Cardiac fibroblast (primary cell): ENCODE results near the gene SRD5A3.

Source experiments
- DNase-seq, 2 donors: peaks; one replicate each; pipeline versions ENCODE4 v3.0.0 to v3.0.0-alpha.2; 2010; ENCODE audit warnings: low read depth in 2 of 2
- H3K4me3 ChIP-seq, 2 donors: replicated peaks in 1 of 2; 1 replicate in 1 of 2; 2 replicates in 1 of 2; pipeline ENCODE4 v1.5.1; 2011; ENCODE audit warnings: low read depth in 2 of 2, low read length in 2 of 2, mild to moderate bottlenecking in 2 of 2, moderate library complexity in 1 of 2
- TF ChIP-seq, protein P1 (sequence below): IDR thresholded peaks from one replicate; pipeline ENCODE4 v1.5.1; 2011; ENCODE audit warnings: low read depth, mild to moderate bottlenecking, low read length, inconsistent platforms

Gene SRD5A3

DNA sequence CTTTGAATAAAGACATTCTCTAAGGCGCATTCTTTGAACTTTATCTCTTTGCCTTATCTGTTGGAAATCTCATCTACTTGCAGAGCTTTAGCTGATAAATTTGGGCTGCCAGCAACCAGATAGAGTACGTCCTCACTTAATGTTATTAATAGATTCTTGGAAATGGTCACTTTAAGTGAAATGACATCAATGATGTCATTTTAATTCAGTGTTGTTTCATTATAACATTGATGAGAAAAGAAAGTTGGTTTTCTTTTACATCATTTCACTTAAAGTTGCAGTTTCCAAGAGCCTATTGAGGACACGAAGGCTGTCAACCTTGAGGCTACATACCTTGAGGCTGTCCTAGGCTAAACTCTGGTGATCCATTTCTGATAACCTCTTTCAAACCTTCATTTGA is 59.0 kb downstream of the SRD5A3 start:
- no peak overlapping the region for H3K4me3 ChIP-seq
- TF ChIP-seq, protein P1, sequence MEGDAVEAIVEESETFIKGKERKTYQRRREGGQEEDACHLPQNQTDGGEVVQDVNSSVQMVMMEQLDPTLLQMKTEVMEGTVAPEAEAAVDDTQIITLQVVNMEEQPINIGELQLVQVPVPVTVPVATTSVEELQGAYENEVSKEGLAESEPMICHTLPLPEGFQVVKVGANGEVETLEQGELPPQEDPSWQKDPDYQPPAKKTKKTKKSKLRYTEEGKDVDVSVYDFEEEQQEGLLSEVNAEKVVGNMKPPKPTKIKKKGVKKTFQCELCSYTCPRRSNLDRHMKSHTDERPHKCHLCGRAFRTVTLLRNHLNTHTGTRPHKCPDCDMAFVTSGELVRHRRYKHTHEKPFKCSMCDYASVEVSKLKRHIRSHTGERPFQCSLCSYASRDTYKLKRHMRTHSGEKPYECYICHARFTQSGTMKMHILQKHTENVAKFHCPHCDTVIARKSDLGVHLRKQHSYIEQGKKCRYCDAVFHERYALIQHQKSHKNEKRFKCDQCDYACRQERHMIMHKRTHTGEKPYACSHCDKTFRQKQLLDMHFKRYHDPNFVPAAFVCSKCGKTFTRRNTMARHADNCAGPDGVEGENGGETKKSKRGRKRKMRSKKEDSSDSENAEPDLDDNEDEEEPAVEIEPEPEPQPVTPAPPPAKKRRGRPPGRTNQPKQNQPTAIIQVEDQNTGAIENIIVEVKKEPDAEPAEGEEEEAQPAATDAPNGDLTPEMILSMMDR, result no peak
- DNase-seq, result no peak

DNA sequence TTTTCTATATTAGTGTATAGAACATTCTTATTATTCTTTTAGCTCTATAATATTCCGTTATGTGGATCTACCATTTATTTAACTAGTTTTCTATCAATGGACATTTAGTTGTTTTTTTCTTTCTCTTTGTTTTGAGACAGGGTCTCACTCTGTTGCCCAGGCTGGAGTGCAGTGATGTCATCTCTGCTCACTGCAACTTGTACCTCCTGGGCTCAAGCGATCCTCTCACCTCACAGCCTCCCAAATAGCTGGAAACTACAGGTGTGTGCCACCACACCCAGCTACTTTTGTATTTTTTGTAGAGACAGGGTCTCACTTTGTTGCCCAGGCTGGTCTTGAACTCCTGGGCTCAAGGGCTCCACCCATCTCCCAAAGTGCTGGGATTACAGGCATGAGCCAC is 60.5 kb downstream of the SRD5A3 start:
- TF ChIP-seq, protein P1, result no peak
- DNase-seq, result no peak
- no peak overlapping the region for H3K4me3 ChIP-seq

DNA sequence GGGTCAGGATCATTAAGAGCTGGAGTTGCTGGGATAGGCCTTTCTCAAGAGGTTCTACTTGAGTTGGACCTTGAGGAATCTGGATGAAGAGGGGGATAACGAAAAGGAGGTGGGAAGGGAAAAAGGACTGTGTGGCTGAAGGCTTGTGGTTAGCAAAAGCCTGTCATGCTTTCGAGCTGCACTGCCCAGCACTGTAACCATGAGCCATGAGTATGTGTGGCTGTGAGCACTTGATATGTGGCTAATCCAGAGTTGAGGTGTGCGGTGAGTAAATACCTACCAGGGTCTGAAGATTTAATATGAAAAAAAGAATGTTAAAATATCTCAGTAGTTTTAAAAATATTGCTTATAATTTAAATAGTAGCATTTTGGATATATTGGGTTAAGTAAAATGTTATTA is 61.1 kb downstream of the SRD5A3 start:
- no peak overlapping the region for H3K4me3 ChIP-seq
- TF ChIP-seq, protein P1, result no peak
- DNase-seq, result no peak

DNA sequence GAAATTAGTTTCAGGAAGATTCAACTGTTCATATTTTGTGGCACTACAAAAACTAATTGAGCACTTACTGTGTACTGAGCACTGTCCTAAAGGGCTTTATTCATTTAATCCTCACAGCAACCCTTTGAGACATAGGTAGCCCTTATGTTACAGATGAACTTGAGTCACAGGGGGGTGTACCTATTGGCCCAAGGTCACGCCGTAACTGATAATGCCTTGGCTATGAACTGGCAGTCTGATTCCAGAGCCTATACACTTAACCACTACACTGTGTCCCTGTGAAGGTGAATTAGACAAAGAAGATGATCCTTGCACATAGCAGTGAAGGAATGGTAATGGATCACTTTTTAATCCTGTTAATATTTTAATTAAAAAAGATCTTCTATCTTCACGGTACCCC is 61.7 kb downstream of the SRD5A3 start:
- H3K4me3 ChIP-seq, result no peak overlapping the region
- no peak for DNase-seq
- TF ChIP-seq, protein P1, result no peak

DNA sequence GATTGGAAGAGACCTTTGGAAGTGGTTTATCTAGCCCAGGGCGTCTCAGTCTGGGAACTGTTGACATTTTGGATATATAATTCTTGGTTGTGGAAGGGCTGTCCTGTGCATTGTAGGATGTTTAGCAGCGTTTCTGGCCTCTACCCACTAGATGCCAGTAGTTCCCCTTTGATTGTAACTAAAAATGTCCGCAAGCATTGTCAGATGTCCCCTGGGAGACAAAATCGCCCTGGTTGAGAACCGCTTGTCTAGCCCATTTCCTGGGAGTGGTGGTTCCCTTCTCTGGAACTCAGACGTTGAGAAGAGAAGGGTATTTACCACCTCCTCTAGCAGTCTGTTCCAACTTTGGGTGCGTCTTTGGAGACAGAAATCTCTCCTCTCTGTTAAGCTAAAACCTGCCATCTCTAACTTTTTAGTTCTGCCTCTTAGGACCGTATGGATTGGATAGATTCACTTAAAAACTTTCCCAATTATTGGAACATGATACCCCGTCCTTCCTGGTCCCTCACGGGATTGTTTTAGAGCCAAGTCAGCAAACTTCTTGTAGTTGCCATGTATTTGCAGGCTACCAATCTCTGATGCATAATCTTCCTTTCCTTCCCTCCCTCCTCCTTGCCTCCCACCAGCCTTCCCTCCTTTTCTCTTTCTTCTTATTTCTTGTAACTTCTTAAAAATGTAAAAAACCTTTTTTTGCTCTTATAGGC is 63.6 kb downstream of the SRD5A3 start:
- peak overlapping the region in 1 of 2 donors; percentile 16 for H3K4me3 ChIP-seq
- peak; percentile 62 to 92 for DNase-seq
- TF ChIP-seq, protein P1, result peak; percentile 48

DNA sequence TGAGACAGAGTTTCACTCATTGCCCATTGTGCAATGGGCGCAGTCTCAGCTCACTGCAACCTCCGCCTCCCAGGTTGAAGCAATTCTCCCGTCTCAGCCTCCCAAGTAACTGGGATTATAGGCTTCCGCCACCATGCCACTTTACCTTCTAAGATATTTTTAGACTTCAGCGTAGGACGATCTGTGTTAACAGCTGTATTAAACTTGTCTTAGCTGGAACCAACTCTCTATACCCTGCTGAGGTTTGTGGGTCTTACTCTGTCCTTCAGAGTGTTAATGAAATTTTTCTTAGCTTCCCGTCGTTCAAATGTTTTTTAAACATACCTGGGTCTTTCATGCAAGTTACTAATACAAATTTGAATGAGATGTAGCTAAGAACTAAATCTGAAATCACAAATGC is 64.4 kb downstream of the SRD5A3 start:
- TF ChIP-seq, protein P1, result no peak
- H3K4me3 ChIP-seq, result no peak overlapping the region
- DNase-seq, result no peak

DNA sequence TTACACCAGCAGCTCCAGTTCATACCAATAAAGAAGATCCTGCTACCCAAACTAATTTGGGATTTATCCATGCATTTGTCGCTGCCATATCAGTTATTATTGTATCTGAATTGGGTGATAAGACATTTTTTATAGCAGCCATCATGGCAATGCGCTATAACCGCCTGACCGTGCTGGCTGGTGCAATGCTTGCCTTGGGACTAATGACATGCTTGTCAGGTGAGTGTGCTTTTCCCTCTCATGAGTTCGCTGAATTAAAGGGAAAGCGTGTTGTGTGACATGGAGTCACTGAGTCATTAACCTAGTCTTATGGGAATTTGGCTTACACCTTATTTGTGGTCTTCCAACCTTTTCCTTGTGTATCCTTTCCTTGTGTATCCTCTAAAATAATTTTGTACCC is 65.6 kb downstream of the SRD5A3 start:
- TF ChIP-seq, protein P1, result no peak
- DNase-seq, result peak in 1 of 2 donors; percentile 45
- H3K4me3 ChIP-seq, result no peak overlapping the region
